Activated naive CD4-positive, alpha-beta T cell treated with anti-CD3 and anti-CD28 coated beads, Interleukin-2, amount 50 U/mL, for 72 hours (primary cell): ENCODE measurements around the gene CAP2. TPM values are rescaled to one million over a fixed set of nuclear protein-coding genes. Genes with fewer than 3 reads are reported as not detected.

ENCODE experiments used
- ATAC-seq, 2 donors: fragments of 150-1000 bp; cut with Tn5 transposase; 2 replicates each; pipeline ENCODE4 v1.10.0; 2021; ENCODE audit warnings: mild to moderate bottlenecking in 2 of 2, moderate library complexity in 2 of 2
- DNase-seq, 2 donors: peaks; one replicate each; pipeline ENCODE4 v3.0.0; 2021 to 2022; ENCODE audit warnings: low spot score in 2 of 2
- H3K27ac Mint-ChIP-seq, 2 donors: one replicate each; pipeline ENCODE4 v1.8.0; 2022; ENCODE audit warnings: mild to moderate bottlenecking in 2 of 2, mixed read lengths in 2 of 2
- H3K36me3 Mint-ChIP-seq, 2 donors: one replicate each; pipeline ENCODE4 v1.8.0; 2022; ENCODE audit warnings: mixed read lengths in 2 of 2
- H3K9me3 Mint-ChIP-seq, 2 donors: one replicate each; pipeline ENCODE4 v1.8.0; 2022; ENCODE audit warnings: mixed read lengths in 2 of 2
- total RNA-seq, 2 donors: library from RNA; stranded (reverse); gene quantifications; one replicate each; pipeline ENCODE4 v1.2.3, GENCODE V29; 2022

The CAP2 gene
- total RNA-seq, 2 donors from 2014 or later, result not detected

DNA sequence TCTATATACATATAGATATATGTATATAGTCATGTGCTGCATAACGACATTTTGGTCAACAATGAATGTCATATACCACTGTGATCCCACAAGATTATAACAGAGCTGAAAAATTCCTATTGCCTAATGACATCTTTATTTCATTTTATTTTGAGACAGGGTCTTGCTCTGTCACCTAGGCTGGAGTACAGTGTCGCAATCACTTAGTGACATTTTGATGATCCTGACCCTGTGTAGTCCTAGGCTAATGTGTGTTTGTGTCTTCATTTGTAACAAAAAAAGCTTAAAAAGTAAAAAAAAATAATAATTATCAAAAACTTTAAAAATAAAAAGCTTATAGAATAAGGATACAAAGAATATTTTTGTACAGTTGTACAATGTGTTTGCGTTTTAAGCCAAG, 202.7 kb downstream of the CAP2 start:
- Mint-ChIP-seq H3K27ac (no peak overlapping the region), H3K9me3 (no peaks in the 10 kb centered on the region), H3K36me3 (peaks cover 1 to 3% of the 10 kb centered on the region in 2 donors)
- ATAC-seq (no peak), DNase-seq (no peak)

DNA sequence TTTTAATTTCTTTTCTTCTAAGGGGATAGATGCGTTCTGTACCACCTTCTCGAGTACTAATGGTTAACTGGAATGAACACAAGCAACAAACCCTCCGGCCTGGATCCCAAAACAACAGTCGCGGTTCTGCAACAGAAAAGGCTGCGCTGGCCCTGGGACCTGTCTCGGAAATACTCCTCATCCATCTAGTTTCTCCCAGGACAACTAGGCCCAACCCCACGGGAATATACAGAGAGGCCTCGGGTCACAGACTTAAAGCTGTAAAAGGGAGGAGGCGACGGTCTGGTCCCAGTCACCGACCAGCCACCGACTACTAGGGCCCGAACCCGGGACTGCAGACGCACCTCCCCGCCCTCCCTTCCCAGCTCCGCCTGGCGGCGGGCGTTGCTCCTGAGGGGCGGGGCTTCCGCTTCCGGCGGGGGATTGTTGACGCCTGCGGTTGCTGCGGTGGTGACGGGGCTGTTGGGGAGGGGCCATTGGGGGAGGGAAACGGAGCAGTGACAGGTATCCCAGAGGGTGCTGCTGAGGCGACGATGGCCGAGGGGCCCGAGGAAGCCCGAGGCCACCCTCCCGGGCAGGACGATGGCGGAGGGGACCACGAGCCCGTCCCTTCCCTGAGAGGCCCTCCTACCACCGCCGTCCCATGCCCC, 206.6 kb downstream of the CAP2 start, which contains the start of gene FAM8A1:
FAM8A1 (plus strand) TSS at position 426 of the 650 bp plus-strand sequence; CDS start at position 534, 108 bp downstream.
- DNase-seq (peak; percentile 92 to 94), ATAC-seq (peak; percentile 89 to 90)
- H3K36me3 Mint-ChIP-seq, result peaks cover 6% of the 10 kb centered on the region in 2 donors
- H3K27ac Mint-ChIP-seq, result peak within 1 kb of the TSS; percentile 63 to 75
- H3K9me3 Mint-ChIP-seq, result no peaks in the 10 kb centered on the region

DNA sequence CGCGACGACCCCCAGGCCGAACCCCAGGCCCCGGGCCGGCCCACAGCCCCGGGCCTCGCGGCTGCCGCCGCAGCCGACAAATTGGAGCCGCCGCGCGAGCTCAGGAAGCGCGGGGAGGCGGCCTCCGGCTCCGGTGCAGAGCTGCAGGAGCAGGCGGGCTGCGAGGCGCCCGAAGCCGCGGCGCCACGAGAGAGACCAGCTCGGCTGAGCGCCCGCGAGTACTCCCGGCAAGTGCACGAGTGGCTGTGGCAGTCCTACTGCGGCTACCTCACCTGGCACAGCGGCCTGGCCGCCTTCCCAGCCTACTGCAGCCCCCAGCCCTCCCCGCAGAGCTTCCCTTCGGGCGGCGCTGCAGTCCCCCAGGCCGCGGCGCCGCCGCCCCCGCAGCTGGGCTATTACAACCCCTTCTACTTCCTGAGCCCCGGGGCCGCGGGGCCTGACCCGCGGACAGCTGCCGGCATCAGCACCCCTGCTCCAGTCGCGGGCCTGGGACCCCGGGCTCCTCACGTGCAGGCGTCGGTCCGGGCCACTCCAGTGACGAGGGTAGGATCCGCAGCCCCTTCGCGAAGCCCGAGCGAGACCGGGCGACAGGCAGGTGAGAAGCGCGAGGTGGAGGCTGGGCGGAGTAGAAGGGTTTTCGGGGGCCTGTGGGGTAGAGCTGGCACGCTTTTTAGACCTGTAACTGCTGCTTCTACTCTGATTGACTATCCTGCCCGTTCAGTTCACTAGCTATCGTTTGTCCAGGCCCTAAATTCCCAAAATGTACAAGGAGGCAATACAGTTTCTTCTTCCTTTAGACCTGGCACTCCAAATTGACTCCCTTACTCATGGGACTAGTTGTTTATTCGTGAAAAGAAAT, 207.4 kb downstream of the CAP2 start:
- no peaks in the 10 kb centered on the region for H3K9me3 Mint-ChIP-seq
- peak overlapping the region; percentile 63 to 75 for H3K27ac Mint-ChIP-seq
- DNase-seq, result peak; percentile 42 to 73
- peak; percentile 56 to 68 for ATAC-seq
- peaks cover 6% of the 10 kb centered on the region in 2 donors for H3K36me3 Mint-ChIP-seq

DNA sequence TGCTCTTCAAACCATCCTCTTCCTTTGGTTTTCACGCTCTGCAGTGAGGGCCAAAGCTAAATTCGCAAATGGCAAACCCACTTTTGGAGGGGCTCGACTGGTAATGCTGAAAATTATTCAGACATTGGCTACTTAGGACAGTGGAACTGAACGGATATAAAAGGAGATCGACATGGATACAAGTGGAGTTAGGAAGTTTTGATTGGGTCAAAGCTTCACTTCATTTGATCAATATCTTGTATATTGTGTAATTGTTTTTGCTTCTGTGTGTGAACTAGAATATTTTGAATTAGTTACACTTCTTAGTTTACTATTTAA, 207.9 kb downstream of the CAP2 start:
- Mint-ChIP-seq H3K27ac (peak overlapping the region; percentile 63 to 75), H3K9me3 (no peaks in the 10 kb centered on the region), H3K36me3 (peaks cover 6 to 8% of the 10 kb centered on the region in 2 donors)
- ATAC-seq, result no peak
- no peak for DNase-seq

DNA sequence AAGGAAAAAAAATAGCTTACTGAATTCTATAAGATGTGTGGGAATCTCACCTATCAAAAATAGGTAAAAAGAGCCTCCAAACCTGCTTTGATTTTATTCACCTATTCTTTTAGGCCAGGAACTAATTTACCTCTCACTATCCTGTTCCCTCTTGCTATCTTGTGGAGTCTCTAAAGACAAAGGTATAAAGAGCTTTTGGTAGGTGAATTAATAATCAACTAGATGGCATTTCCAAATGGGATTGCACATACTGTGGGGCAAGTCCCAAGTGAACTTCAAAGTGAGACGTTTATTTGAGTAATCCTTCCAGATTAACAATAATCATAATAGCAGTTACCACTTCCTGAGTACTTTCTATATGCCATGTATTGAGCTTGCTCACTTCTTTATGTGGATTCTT, 209.5 kb downstream of the CAP2 start:
- Mint-ChIP-seq H3K9me3 (no peaks in the 10 kb centered on the region), H3K27ac (peak overlapping the region in 1 of 2 donors; percentile 25), H3K36me3 (peaks cover 6 to 11% of the 10 kb centered on the region in 2 donors)
- DNase-seq, result no peak
- peak in 1 of 2 donors; percentile 9 for ATAC-seq

DNA sequence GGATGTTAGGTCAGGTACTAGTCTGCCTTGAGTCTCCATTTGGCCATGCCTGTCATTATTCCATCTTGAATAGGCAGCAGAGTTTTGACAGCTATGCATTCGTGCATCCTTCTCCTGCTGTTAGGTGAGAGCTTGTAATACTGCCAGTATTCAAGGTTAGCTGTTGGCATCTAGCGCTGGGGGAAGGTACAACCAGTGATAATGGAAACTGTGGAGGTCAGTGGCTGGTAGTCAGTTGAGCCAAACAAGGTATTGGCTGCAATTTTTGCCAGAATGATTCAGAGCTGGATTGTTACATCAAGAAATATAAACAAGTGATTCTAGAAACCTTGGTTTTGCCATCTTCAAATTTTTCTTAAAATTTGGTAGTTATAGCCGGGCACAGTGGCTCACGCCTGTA, 213.2 kb downstream of the CAP2 start:
- peaks cover 0 to 5% of the 10 kb centered on the region in 2 donors for H3K36me3 Mint-ChIP-seq
- ATAC-seq (no peak), DNase-seq (no peak)
- peak overlapping the region in 1 of 2 donors; percentile 32 for H3K27ac Mint-ChIP-seq
- H3K9me3 Mint-ChIP-seq, result no peaks in the 10 kb centered on the region

Other genes starting within 250 kb of the CAP2 start
- not detected for gene RBM24, start 112.2 kb upstream of the CAP2 start, total RNA-seq
- 1 to 10 TPM; 3.9 TPM for gene FAM8A1, start 206.7 kb downstream of the CAP2 start, total RNA-seq